Activated gamma-delta T cell treated with anti-CD3 and anti-CD28 coated beads, Interleukin-2, amount 50 U/mL, for 16 hours (primary cell): ENCODE measurements around the gene IFNW1.

ENCODE experiments used
- DNase-seq: peaks from one replicate; pipeline ENCODE4 v3.0.0-alpha.2; 2020; ENCODE audit warnings: low read depth

The IFNW1 gene

GRCh38 chr9:21110708-21111576 is 30.7 kb downstream of the IFNW1 start:
- DNase-seq, result no peak

- no peak for DNase-seq
These were observed 36.8 kb downstream of the IFNW1 start for GRCh38 chr9:21104787-21105186.

GRCh38 chr9:21102305-21102704 is 39.3 kb downstream of the IFNW1 start:
- DNase-seq, result no peak

DNA sequence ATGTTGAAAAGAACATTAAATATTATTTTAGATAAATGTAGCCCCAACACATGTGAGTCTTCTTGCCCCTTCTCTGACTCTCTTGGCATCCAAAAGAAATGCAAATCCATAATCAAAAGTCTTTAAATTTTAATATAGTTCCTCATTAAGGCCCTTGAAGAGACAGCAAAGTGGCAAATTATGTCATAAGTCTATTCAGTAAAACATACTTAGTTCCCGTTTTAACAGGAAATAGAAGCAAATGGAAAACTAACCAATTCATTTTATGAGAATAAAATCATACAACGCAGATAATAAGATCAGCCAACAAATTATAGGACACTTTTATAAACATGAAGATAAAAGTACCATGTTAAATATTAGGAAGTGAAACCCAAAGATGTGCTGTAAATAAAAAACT is 43.8 kb downstream of the IFNW1 start:
- DNase-seq, result no peak

DNA sequence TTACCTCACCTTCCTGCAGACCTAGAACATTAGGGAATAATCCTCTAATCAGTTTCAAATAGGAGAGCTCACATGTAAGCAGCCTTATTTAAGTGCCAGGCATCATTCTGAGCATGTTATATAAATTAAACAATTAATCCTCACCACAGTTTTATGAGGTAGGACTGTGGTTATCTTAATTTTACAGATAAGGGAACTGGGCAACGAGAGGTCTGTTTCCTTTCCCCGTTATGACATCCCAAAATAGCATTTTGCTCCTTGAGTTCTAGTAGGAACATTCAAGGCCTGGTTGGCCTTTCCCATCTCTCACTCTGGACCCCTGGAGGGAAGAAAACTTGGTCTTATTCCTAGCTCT is 44.8 kb downstream of the IFNW1 start:
- DNase-seq, result no peak

- peak; percentile 7 for DNase-seq
These were observed 45.3 kb downstream of the IFNW1 start for GRCh38 chr9:21096172-21096900.

DNA sequence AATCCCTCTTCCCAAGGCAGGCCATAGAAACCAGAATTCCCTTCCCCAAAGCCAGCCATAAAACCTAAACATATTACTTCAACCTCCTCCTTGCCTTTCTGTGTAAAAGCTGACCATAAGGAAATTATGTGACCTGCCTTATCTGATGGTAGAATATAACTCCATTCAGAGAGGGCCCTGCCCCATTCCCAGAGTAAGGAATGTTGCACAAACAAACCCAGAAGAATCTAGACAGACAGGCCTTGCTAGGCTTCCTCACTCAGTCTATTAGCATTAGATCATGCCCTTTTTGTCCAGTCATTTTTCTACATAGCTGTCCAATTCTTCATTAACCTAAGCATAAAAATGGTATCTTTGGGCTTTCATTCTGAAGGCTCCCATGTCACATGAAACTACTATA is 46.1 kb downstream of the IFNW1 start:
- DNase-seq, result no peak
